Suprapubic skin (tissue), 4 donors: ENCODE results near the gene SMAD4. TPM values are rescaled to one million over a fixed set of nuclear protein-coding genes. Genes with fewer than 3 reads are reported as not detected.

Experiments used
- DNase-seq, 2 donors: peaks; one replicate each; pipeline ENCODE4 v3.0.0-alpha.2; 2019; ENCODE audit warnings: low spot score in 2 of 2
- H3K27ac ChIP-seq: fragments of 200-600 bp; sonication (generic); one replicate; pipeline ENCODE4 v1.5.1; 2019
- H3K27me3 ChIP-seq: fragments of 200-600 bp; sonication (generic); one replicate; pipeline ENCODE4 v1.5.1; 2019
- H3K36me3 ChIP-seq: fragments of 200-600 bp; sonication (generic); one replicate; pipeline ENCODE4 v1.5.1; 2019
- H3K4me1 ChIP-seq: fragments of 200-600 bp; sonication (generic); one replicate; pipeline ENCODE4 v1.5.1; 2019
- H3K4me3 ChIP-seq: fragments of 200-600 bp; sonication (generic); one replicate; pipeline ENCODE4 v1.5.1; 2019; ENCODE audit warnings: mild to moderate bottlenecking
- H3K9me3 ChIP-seq: fragments of 200-600 bp; sonication (generic); one replicate; pipeline ENCODE4 v1.5.1; 2019
- EP300 ChIP-seq: sonication (generic); formaldehyde crosslinking; IDR thresholded peaks from one replicate; pipeline ENCODE4 v1.6.1; 2017; ENCODE audit warnings: antibody characterized with exemption
- POLR2A ChIP-seq, 2 donors: fragments of 450-650 bp; IDR thresholded peaks; one replicate each; pipeline ENCODE4 v1.6.1; 2017; ENCODE audit warnings: antibody characterized with exemption in 2 of 2, mild to moderate bottlenecking in 2 of 2, moderate library complexity in 2 of 2
- POLR2AphosphoS5 ChIP-seq, 3 donors: sonication (generic); formaldehyde crosslinking; IDR thresholded peaks; one replicate each; pipeline ENCODE4 v1.6.1; 2017; ENCODE audit warnings: antibody characterized with exemption in 3 of 3
- WGBS: methylation state at CpG from one replicate; pipeline ENCODE4 v1.1.5; 2018; 5-methylcytosine and 5-hydroxymethylcytosine counted together
- total RNA-seq, 4 donors: library from RNA; depleted of rRNA; stranded (reverse); fragments of >200 nt; gene quantifications; one replicate each; pipeline ENCODE4 v1.1.0, GENCODE V29; 2016
- TF ChIP-seq, protein P1 (sequence below), 2 donors: fragments of 200-600 bp in 1 of 2; fragments of 450-650 bp in 1 of 2; sonication (generic) in 1 of 2; IDR thresholded peaks; one replicate each; pipeline ENCODE4 v1.5.1; 2016 to 2019; ENCODE audit warnings: antibody characterized with exemption in 2 of 2, mild to moderate bottlenecking in 1 of 2, moderate library complexity in 1 of 2

The SMAD4 gene
- total RNA-seq, 4 donors from 2014 or later = 58.9 to 112 (median 99.7) TPM

DNA sequence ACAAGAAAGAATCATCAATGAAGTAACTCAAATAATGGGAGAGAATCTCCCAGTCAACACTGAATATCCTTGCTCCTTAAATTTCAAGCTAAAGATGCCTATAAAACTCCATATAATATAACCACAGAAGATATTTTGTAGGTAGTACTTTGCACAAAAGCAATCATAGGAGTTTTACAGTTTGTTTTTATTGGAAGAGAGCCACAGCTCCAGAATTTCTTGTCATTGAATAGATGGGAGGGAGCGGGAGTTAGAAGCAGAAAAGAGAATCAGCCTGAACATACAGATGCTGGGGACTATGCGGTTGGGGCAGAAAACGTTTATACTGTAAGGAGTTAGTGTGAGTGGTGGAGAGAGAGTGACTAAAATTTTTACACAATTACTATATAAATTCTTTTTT, 18.3 kb upstream of the SMAD4 start:
- Histone ChIP-seq H3K36me3 (no peaks in the 10 kb centered on the region), H3K4me3 (no peak overlapping the region), H3K27me3 (no peaks in the 10 kb centered on the region), H3K27ac (no peak overlapping the region), H3K9me3 (no peaks in the 10 kb centered on the region), H3K4me1 (no peaks in the 10 kb centered on the region)
- 70% methylated on average over 3 of the region's 3 CpGs for WGBS
- no peak for DNase-seq
- no peak for TF ChIP-seq POLR2A (IDR thresholded peaks at IDR 0.05)
- TF ChIP-seq, protein P1, sequence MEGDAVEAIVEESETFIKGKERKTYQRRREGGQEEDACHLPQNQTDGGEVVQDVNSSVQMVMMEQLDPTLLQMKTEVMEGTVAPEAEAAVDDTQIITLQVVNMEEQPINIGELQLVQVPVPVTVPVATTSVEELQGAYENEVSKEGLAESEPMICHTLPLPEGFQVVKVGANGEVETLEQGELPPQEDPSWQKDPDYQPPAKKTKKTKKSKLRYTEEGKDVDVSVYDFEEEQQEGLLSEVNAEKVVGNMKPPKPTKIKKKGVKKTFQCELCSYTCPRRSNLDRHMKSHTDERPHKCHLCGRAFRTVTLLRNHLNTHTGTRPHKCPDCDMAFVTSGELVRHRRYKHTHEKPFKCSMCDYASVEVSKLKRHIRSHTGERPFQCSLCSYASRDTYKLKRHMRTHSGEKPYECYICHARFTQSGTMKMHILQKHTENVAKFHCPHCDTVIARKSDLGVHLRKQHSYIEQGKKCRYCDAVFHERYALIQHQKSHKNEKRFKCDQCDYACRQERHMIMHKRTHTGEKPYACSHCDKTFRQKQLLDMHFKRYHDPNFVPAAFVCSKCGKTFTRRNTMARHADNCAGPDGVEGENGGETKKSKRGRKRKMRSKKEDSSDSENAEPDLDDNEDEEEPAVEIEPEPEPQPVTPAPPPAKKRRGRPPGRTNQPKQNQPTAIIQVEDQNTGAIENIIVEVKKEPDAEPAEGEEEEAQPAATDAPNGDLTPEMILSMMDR (IDR thresholded peaks at IDR 0.05) = no peak
- no peak for TF ChIP-seq EP300
- TF ChIP-seq POLR2AphosphoS5 (IDR thresholded peaks at IDR 0.05) = no peak

- Histone ChIP-seq H3K4me1 (no peaks in the 10 kb centered on the region), H3K27me3 (no peaks in the 10 kb centered on the region), H3K4me3 (no peak overlapping the region), H3K27ac (no peak overlapping the region), H3K9me3 (no peaks in the 10 kb centered on the region), H3K36me3 (no peaks in the 10 kb centered on the region)
- WGBS = 96% methylated on average over 3 of the region's 3 CpGs
- TF ChIP-seq POLR2AphosphoS5 (IDR thresholded peaks at IDR 0.05) = no peak
- no peak for TF ChIP-seq POLR2A (IDR thresholded peaks at IDR 0.05)
- TF ChIP-seq, protein P1 (IDR thresholded peaks at IDR 0.05) = no peak
- no peak for TF ChIP-seq EP300
- DNase-seq = no peak
Measured at GRCh38 chr18:51012441-51012840, 17.6 kb upstream of the SMAD4 start.

- no peak for TF ChIP-seq POLR2A (IDR thresholded peaks at IDR 0.05)
- no peak for TF ChIP-seq POLR2AphosphoS5 (IDR thresholded peaks at IDR 0.05)
- TF ChIP-seq EP300 = no peak
- TF ChIP-seq, protein P1 (IDR thresholded peaks at IDR 0.05) = no peak
- Histone ChIP-seq H3K4me3 (no peak overlapping the region), H3K27ac (no peak overlapping the region), H3K36me3 (no peaks in the 10 kb centered on the region), H3K9me3 (no peaks in the 10 kb centered on the region), H3K4me1 (no peaks in the 10 kb centered on the region), H3K27me3 (no peaks in the 10 kb centered on the region)
- DNase-seq = no peak
- WGBS = 90% methylated on average over 3 of the region's 3 CpGs
Measured at GRCh38 chr18:51013259-51013658, 16.8 kb upstream of the SMAD4 start.

- H3K4me1 ChIP-seq = no peaks in the 10 kb centered on the region
- TF ChIP-seq, protein P1 (IDR thresholded peaks at IDR 0.05) = no peak
- no peak for TF ChIP-seq POLR2AphosphoS5 (IDR thresholded peaks at IDR 0.05)
- no peak overlapping the region for H3K27ac ChIP-seq
- no peak for DNase-seq
- no peaks in the 10 kb centered on the region for H3K27me3 ChIP-seq
- H3K9me3 ChIP-seq = no peaks in the 10 kb centered on the region
- H3K36me3 ChIP-seq = no peaks in the 10 kb centered on the region
- WGBS = 78% methylated on average over 8 of the region's 8 CpGs
- no peak overlapping the region for H3K4me3 ChIP-seq
Measured at GRCh38 chr18:51017140-51017879, 12.7 kb upstream of the SMAD4 start.

DNA sequence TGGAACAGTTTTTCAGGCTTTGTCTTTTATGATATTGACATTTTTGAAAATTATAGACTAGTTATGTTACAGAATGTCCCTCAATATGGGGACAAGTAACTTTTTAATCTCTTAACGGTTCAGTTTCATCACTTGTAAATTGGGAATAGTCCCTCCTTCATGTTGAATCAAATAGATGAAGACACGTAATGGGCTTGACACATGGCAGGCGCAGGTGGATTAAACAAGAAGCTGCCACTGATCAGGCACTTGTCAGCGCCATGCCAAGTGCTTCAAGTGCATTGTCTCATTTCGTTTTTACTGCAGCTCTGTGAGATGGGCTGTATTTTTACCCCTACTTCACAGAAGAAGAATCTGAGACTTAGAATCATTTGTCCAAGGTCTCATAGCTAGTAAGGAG, 9.5 kb upstream of the SMAD4 start:
- TF ChIP-seq EP300 (no peak), POLR2AphosphoS5 (IDR thresholded peaks at IDR 0.05) (no peak), POLR2A (IDR thresholded peaks at IDR 0.05) (no peak)
- TF ChIP-seq, protein P1 (IDR thresholded peaks at IDR 0.05) = no peak
- Histone ChIP-seq H3K9me3 (no peaks in the 10 kb centered on the region), H3K4me1 (no peaks in the 10 kb centered on the region), H3K4me3 (no peak overlapping the region), H3K36me3 (no peaks in the 10 kb centered on the region), H3K27me3 (no peaks in the 10 kb centered on the region), H3K27ac (no peak overlapping the region)
- 87% methylated on average over 5 of the region's 5 CpGs for WGBS
- no peak for DNase-seq
